ENCODE measurements around the gene PLIN4.

PLIN4 gene

DNA sequence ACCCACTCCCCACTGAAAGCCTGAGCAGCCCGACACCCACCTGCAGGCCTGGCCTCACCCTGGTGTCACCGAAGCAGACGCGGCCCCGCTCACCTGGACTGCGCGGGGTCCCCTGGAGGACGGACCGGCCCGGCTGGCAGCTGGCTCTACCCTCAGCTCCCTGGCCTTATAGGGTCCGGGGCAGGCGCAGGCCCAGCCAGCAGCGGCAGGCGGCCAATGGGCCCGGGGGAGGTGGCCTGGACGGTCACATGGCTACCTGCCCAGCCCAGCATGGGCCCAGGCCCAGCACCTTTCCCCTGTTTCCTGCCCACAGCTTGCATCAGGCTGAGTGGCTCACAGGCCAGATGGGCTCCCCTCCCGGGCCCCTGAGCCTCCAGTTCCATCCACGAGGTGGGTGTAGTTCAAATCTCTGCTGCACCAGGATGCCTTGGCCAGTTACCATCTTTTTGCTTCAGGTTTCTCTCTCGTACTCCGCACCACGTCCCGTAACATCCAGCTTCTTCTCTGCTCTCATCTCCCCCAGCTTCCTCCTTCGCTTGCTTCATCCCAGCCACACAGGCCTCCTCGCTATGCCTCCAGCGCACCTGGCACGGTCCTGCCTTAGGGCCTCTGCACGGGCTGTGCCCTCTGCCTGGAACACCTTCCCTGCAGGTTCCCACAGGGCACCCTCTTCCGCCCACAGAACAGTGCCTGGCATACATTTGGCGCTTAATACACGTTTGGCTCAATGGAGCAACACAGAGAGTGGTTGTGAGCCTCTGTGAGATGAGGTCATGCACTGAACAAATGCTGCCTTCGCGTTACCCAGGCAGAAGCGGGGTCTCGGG lies at the start of gene PLIN4:
TSS of gene PLIN4 (minus strand) at position 142 of the 827 bp plus-strand sequence. CDS start 214 bp downstream, outside the sequence.
- no peak for DNase-seq

- DNase-seq, result peak; percentile 82
These were observed 49.3 kb upstream of the PLIN4 start for GRCh38 chr19:4567584-4568071.

DNA sequence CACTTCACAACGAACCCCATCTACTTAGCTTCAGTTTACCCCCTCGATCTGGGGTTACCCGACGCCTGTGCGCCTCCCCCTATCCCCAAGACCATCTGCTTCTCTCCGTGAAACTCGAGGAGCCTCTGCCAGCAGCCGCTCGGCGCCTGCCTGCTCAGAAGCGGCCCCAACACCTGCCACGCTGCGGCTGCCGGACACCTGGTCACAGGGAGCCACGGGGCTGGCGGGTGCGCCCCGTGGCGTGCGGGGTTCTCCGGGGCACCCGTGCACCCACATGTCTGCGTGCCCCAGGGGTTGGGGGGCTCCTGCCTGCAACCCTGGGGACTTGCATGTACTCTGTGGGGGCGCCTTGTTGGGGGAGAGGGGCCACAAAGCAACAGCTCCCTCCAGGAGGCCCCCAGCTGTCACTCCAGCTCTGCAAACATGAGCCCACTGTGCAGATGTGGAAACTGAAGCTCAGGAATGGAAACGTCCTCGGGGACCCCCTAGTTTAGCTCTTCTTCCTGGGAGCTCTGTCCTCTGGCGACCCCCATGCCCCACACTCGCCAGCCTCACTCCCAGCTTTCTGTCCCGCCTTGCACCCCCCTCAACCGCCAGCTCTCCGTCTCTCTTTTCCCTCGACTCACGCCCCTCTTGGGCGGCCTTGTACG lies 48.2 kb upstream of the PLIN4 start:
- no peak for DNase-seq

DNA sequence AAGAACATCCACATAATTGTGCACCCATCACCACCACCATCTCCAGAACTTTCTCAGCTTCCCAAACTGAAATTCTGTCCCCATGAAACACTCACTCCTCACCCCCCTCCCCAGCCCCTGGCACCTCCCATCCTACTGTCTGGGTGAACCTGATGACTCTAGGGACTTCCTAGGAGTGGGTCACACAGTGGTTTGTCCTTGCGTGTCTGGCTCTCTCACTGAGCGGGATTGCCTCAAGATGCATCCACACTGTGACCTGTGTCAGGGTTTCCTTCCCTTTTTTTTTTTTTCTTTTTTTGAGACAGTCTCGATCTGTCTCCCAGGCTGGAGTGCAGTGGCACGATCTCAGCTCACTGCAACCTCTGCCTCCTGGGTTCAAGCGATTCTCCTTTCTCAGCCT lies 45.3 kb upstream of the PLIN4 start:
- peak; percentile 89 for DNase-seq

- peak; percentile 88 for DNase-seq
These were observed 43.8 kb upstream of the PLIN4 start for GRCh38 chr19:4562085-4562484.

GRCh38 chr19:4559569-4559968 lies 41.3 kb upstream of the PLIN4 start, which contains the start of gene SEMA6B:
TSS of gene SEMA6B (minus strand) at chr19:4559684. CDS start at chr19:4558457, 1,227 bp downstream.
- DNase-seq, result peak; percentile 89

GRCh38 chr19:4557971-4558941 lies 40.0 kb upstream of the PLIN4 start:
- DNase-seq, result peak; percentile 49

DNA sequence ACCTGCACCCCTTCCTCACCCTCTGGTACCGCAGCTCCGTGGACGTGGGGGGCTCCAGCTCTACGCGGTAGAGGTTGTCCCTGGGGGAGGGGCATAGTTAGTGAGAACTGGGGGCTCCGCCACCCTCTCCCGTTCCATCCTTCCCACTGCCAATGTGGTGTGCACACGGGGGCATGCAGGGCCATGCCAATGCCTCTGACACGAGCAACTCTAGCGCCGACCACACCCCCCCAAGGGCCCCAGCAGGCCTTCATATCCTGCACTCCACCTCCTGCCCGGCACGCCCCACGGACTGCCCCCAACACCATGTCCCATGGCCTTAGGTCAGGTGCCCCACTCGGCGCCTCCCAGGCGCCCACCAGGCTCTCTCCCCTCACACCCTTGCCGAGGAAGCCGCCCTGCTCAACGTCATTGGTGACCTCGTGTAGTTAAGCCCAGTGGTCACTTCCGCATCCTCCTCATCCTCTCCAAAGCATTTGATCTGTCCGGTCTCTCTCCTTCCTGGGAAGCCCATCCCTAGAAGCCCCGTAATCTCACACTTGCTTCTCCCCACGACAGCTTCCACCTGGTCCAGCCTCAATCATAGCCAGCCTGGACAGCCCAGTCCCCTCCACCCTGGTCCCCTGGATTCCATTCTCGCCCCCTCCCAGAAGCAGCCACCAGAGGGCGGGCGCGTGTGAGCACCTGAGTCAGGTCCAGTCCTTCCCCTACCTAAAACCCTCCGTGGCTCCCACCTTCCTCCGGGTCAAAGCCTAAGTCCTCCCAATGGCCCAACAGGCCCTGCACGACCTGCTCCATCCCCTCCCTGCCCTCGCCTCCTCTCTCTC lies 39.1 kb upstream of the PLIN4 start:
- DNase-seq, result no peak

DNA sequence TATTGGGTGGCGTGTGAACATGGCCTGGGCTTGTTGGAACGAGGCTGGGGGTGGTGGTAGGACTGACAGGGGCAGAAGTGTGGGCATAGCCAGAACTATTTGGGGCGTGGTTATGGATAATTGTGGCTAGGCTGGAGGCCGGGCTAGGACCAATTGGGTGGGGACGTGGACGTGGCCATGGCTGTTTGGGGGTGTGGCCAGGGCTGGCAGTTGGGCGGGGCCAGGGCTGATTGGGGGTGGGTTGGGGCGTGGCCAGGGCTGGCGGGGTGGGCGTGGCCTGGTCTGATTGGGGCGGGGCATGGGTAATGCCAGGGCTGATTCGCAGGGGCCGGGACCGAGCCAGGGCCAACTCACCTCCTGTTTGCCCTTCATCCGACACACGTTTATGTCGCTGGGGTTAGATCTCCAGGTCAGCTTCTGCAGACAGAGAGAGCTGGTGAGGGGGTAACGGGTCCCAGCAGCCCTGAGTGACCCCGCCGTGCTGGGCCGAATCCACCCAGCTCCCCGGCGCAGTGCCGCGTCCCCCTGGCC lies 38.4 kb upstream of the PLIN4 start:
- peak; percentile 66 for DNase-seq

- DNase-seq, result no peak
These were observed 37.6 kb upstream of the PLIN4 start for GRCh38 chr19:4555657-4556561.

DNA sequence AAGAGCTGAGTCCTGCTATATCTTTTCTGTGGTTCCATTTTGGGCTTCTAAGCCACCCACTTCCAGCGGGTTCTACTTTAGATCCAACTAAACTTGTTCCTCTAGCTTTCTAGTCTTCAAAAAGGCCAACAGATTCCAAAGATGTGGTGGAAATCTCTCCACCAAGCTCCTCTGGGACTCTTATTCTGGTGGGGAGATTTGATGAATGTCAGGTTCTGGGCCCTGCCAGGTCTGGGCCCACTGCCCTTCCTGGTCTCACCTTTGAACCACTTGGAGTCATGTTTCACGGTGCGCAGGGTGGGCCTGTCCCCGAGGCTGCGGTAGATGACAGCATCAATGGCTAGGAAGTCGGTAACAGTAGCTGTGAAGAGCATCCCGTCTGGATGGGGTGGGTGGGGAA lies 36.4 kb upstream of the PLIN4 start:
- DNase-seq, result no peak

DNA sequence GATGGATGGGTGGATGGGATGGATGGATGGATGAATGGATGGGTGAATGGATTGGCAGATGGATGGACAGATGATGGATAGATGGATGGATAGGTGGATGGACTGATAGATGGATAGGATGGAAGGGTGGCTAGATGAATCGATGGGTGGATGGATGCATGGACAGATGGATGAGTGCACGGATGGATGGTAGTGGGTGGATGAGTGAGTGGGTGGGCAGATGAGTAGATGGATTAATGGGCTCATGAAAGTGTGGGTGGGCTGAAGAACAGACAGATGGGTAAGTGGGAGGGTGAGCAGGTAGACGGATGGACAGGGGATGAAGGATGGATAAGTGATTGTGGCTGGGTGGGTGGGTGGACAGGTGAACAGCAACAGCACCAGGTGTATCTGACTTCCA lies 35.5 kb upstream of the PLIN4 start:
- DNase-seq, result no peak

DNA sequence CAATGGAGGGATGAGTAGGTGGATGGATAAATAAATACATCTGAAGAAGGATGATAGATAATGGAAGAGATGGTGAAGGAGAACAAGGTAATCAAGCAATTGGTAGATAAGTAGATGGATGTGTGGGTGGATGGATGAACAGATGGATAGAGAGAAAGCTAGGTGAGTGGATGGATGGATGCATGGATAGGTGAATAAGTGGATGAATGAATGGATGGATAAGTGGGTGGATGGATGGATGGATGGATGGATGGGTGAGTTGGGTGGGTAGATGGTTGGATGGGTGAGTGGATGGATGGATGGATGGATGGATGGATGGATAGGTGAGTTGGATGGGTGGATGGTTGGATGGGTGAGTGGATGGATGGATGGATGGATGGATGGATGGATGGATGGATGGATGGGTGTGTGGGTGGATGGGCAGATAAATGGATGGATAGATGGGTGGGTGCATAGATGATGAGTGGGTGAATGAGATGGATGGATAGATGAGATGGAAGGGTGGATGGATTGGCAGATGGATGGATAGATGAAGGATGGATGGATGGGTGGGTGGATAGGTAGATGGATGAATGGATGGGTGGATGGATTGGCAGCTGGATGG lies 34.9 kb upstream of the PLIN4 start:
- DNase-seq, result no peak

DNA sequence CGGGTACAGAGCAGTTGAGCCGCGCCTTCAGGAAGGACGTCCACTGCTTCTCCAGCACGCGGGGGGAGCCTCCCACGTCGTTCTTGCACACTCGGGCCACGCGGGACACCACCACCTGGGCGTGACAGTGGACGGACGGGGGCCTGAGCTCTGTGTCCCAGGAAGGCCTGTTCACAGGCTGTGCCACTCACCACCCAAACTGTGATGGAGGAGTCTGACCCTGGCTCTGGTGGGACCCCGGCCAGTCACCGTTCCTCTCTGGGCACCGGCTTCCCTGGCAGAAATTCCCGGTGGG lies 34.2 kb upstream of the PLIN4 start:
- DNase-seq, result no peak

DNA sequence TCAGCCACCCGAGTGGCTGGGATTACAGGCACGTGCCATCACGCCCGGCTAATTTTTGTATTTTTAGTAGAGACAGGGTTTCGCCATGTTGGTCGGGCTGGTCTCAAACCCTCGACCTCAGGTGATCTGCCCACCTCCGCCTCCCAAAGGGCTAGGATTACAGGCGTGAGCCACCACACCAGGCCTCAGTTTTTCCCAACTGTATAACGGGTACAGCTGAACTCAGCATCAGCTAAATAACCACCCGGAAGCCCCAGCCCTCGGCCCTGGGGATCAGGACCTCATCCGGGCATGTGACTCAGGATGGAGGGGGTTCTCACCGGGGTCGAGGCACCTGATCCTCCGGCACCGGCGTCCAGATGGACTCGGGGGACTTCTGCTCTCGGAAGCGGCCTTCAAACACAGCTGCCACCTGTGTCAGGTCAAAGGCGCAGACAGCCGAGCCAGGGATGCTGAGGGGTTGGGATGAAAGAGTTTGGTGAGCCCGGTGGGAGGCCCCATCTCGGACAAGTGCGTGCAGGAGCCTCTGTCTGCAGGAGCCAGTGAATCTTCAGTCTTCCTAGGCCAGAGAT lies 32.3 kb upstream of the PLIN4 start:
- DNase-seq, result no peak

- no peak for DNase-seq
These were observed 31.7 kb upstream of the PLIN4 start for GRCh38 chr19:4550018-4550417.

- DNase-seq, result no peak
These were observed 29.9 kb upstream of the PLIN4 start for GRCh38 chr19:4548238-4548584.

GRCh38 chr19:4547303-4548237 lies 29.3 kb upstream of the PLIN4 start:
- DNase-seq, result peak; percentile 38
